Right forelimb (tissue), 1 donor: ENCODE measurements around the gene OXT.
A peak's percentile ranks its signal among the peaks of the same experiment; 100 is the strongest.

Experiments
- DNase-seq: peaks from one replicate; pipeline ENCODE4 v3.0.0-alpha.2; 2018

OXT gene

GRCh38 chr20:3088031-3088430 lies 16.6 kb downstream of the OXT start:
- DNase-seq = no peak

- DNase-seq = no peak
Observed at GRCh38 chr20:3090565-3090964, 19.1 kb downstream of the OXT start.

- peak; percentile 62 for DNase-seq
Observed at GRCh38 chr20:3092611-3093379, 21.4 kb downstream of the OXT start.

- no peak for DNase-seq
Observed at GRCh38 chr20:3093861-3094361, 22.5 kb downstream of the OXT start.

- DNase-seq = no peak
Observed at GRCh38 chr20:3094848-3095629, 23.6 kb downstream of the OXT start.

GRCh38 chr20:3100480-3100879 lies 29.1 kb downstream of the OXT start:
- no peak for DNase-seq

- no peak for DNase-seq
Observed at GRCh38 chr20:3101251-3101650, 29.8 kb downstream of the OXT start.

GRCh38 chr20:3101737-3102574 lies 30.5 kb downstream of the OXT start:
- no peak for DNase-seq

GRCh38 chr20:3102575-3103368 lies 31.4 kb downstream of the OXT start:
- no peak for DNase-seq

- DNase-seq = no peak
Observed at GRCh38 chr20:3103369-3104032, 32.1 kb downstream of the OXT start.

GRCh38 chr20:3105256-3106137 lies 34.1 kb downstream of the OXT start:
- no peak for DNase-seq

GRCh38 chr20:3106185-3106584 lies 34.8 kb downstream of the OXT start:
- no peak for DNase-seq

- DNase-seq = no peak
Observed at GRCh38 chr20:3106658-3107463, 35.4 kb downstream of the OXT start.

- DNase-seq = no peak
Observed at GRCh38 chr20:3107464-3108025, 36.1 kb downstream of the OXT start.

GRCh38 chr20:3109350-3110302 lies 38.2 kb downstream of the OXT start:
- DNase-seq = no peak

- DNase-seq = no peak
Observed at GRCh38 chr20:3111507-3111906, 40.1 kb downstream of the OXT start.

- DNase-seq = no peak
Observed at GRCh38 chr20:3111995-3112394, 40.6 kb downstream of the OXT start.
